HG02885 (cell line): ENCODE data around the gene CXXC5.
"Not testable (repeated sequence)": the region's sequence is repeated elsewhere in the genome, so short reads cannot be mapped to it uniquely, and the experiment has no call there.

Experiments used
- ATAC-seq: cut with Tn5 transposase; IDR thresholded peaks from one replicate; pipeline ENCODE4 v1.9.1; 2021; ENCODE audit warnings: mild to moderate bottlenecking; ENCODE audit not compliant: unreplicated experiment, poor library complexity

CXXC5 gene

DNA sequence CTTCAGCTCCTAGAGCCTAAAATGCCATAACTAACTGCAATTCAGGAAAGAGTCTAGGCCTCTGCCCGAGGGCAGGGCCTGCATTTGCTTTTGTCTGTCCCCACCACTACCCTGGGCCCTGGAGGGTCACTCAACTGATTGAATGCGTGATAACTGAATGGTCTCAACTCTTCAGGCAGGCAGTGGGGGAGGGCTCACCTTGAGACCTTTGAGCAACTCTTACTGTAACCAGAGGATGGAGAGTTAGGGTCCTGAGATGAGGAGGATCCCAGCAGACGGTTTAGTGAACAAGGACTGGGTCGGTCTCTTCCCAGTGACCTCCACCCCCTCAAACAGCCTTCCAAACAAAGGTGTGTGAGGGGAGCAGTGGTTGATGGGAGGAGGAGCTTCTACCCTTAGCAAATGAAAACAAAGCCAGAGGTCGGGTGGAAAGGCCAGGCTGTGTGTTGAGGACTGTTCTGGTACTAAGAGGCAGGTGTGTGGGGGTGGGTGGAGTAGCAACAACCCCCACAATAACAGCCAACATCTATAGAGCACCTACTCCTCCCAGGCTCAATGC is 59.4 kb downstream of the CXXC5 start:
- ATAC-seq: no peak

DNA sequence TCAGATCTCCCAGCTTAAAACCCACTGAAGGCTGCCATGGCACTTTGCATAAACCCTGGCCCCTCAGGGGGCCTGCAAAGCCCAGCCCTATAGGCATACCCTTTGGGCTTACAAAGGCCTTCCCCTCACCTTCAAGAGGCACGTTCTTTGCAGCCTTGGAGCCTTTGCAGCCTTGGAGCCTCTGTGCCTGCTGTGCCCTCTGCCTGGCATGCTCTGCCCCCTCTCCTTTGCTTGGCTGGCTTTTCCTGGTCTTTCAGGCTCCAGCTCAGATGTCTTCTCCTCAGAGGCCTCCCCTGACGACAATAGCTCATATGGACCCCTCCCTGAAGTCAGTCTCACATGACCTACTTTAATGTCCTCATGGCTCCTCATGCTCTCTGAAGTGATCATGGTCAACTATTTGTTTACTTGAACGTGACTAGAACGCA is 60.3 kb downstream of the CXXC5 start:
- ATAC-seq: no peak

DNA sequence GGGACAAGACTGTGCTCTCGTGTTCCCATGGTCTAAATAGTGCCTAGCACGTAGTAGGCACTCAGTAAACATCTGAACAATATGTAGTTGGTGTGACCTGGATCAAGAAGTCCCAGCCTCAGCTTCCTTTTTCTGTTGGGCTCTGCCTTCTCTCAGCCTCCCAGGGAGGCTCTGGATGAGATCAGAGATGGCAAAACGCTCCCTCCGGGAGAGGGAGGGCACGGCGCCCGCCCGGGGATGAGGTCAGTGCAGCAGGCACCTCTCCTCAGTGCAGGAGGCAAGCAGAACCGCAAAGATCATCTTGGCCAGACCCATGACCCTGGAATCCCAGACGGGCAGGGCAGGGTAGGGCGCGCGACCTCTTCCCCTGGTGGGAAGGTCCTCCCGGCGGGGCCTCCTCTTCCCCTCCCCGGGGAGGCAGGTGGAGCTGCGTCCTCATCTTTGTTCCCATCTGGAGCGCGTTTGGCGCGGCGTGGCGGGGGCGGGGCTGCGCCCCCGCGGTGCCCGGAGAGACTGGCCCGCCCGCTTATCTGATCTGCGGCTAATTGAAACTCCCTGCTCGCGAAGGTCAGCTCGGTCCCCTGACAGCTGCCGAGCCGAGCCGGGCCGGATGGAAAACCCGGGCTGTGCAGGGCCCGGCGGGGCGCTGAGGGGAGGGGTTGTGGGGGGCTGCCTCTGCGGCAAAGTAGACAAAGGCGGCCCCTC is 60.9 kb downstream of the CXXC5 start:
- no peak for ATAC-seq

DNA sequence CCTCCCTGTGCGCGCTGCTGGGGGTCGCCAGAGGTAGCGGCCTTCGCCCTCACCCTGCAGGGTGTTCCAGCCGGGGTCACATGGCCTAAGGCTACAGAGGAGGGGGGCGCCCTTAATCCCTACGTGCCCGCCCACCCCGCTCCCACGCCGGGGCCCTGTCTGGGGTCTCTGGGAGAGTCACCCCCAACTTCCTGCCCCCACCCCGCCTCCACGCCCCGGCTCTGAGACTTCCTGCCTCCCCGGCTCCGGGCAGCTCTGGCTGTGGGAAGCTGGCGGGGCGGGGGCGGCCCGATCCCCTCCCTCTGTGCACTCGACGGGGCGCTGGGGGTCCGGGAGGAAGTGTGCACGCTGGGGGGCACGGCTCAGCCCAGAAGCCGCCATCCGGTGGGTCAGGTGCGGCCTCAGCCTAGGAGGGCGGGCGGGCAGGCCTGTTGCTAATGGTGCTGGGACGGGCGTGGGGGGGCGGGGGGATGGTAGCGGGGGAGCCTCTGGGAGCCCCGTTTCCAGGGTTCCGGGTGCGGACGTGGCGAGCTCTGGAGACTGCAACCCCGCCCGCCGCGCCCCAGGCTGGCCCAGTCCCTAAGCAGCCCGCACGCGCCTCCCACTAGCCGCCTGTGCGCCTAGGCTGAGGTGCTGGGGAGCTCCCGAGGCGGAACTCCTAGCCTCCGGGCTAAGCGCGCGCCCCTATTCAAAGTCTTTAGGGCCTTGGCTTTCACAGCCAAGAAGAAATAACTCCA is 61.6 kb downstream of the CXXC5 start:
- ATAC-seq: no peak

DNA sequence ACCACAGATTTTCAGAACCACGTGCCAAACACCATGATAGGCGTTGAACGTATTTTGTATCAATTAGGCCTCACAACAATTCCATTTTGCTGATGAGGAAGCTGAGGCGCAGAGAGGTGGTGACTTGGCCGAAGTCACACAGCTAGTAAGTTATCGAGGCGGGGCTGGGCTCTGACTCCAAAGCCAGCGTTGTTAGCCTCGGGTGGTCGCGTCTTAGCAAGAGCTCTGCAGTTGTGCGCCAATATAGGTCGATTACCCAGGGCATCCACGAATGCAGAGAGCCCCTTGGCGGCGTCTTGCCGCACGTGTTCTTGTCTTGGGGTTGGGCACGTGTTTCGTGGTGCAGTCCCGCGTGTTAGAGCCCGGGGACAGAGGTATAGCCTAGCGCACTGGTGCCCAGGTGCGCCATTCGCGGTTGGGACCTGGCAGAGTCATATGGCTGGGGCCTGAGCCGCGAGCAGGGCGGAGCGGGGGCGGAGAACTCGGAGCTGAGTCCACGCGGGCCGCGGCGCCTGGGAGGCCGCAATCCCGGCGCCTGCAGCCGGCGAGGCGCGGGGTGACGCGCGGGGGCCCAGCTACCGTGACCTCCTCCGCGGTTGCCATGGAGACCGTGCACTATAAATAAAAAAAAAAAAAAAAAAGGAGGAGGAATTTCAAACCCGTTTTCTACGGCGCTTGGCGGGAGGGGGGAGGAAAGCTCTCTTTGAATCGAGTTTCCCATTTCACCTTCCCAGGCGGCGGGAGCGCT is 62.3 kb downstream of the CXXC5 start:
- ATAC-seq: no peak

DNA sequence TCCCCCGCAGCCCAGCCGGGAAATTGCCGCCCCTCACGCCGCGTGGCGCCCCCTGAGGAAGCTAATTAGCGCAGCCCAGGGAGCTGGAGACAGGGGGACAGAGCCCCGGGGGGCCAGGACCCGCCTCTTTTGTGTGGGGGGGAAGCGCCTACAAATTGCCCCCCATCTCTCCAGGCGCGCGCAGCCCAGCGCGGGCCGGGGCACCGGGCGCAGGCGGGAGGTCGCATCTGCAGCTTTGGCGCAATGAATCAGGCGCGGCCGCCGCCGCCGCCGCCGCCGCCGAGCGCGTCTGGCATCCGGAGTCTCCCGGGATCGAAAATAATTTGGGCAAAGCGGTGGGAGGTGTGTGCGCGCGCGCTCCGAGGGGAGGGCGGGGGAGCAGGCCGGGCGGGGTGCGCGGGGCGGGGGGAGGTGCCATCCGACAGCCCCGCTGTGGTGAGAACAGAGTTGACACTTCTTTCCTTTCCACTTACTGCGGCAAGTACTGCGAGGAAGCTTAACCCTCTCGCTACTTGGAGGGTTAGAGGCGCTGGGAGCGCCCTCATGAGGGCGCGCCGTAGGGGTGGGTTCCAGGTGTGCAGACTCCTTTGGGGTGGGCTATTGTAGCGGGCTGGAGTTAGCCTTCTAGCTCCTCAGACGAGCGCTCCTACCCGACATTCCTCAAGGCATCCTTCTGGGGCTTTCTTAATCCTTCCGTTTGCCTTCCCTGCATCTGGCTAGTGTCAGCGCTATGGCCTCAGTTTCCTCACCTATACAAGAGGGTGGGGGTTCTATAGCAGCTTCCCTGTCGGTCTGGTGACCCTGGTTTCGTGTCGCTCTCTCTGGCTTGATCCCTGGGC is 63.1 kb downstream of the CXXC5 start:
- ATAC-seq: no peak

DNA sequence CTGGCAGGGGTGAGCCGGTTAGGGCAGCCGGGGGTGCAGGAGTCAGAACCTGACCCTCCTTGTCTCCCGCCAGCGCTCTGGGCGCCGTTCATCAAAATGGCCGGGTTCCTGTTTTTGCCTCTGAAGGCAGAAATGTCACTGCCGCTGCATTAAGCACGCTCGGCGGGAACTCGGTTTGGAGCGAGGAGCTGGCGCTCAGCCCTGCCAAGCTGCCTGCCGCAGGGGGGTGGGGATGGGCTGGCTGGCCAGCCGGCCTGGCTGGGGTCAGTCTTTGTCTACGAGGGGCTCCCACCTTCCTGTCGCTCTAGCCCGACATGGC is 63.7 kb downstream of the CXXC5 start:
- no peak for ATAC-seq

DNA sequence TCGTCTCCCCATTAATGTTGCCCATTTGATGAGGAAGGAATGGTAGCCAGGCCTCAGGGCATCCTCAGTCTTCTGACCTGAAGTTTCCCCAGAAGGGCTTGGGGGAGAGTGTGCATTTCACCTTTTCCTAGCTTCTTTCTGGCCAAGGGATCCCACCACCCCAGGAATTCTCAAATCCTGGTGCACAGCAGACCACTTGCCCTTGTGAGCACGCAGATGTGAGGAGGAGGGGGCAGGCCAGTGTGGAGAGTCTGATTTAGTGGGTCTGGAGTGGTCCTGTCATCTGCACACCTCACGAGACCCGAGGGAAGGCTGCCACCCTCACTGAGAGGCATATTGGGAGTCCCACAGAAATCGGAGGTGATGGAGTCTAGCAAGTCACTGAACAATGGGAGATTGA is 64.3 kb downstream of the CXXC5 start:
- no peak for ATAC-seq

DNA sequence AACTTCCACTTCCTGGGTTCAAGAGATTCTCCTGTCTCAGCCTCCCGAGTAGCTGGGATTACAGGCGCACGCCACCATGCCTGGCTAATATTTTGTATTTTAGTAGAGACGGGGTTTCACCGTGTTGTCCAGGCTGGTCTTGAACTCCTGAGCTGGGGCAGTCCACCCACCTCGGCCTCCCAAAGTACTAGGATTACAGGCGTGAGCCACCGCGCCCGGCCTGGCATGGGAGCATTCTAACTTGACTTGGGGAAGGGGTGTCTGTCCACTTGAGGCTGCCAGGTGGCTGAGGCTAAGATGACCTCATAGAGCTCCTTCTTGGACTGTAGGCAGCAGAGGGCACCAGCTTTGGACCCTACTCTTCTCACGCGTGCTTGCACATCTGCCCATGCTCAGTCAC is 65.7 kb downstream of the CXXC5 start:
- ATAC-seq: not testable (repeated sequence)

DNA sequence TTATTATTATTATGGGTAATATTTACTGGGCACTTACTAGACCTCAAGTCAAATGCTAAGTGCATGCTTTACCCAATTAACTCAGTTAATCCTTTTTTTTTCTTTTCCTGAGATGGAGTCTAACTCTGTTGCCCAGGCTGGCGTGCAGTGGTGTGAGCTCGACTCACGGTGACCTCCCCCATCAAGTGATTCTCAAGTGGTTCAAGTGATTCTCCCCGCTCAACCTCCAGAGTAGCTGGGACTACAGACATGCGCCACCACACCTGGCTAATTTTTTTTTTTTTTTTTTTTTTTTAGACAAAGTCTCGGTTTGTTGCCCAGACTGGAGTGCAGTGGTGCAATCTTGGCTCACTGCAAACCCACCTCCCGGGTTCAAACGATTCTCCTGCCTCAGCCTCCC is 69.1 kb downstream of the CXXC5 start:
- no peak for ATAC-seq

DNA sequence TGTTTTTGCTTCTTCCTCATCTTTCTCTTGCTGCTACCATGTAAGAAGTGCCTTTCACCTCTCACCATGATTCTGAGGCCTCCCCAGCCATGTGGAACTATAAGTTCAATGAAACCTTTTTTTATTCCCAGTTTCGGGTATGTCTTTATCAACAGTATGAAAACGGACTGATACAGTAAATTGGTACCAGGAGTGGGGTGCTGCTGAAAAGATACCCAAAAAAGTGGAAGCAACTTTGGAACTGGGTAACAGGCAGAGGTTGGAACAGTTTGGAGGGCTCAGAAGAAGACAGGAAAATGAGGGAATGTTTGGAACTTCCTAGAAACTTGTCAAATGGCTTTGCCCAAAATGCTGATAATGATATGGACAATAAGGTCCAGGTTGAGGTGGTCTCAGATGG is 70.3 kb downstream of the CXXC5 start:
- not testable (repeated sequence) for ATAC-seq

DNA sequence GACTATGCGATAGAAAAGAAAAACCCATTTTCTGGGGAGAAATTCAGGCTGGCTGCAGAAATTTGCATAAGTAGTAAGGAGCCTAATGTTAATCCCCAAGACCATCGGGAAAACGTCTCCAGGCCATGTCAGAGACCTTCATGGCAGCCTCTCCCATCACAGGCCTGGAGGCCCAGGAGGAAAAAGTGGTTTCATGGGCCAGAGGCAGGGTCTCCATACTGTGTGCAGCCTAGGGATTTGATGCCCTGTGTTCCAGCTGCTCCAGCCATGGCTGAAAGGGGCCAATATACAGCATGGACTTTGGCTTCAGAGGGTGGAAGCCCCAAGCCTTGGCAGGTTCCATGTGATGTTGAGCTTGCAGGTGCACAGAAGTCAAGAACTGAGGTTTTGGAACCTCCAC is 71.8 kb downstream of the CXXC5 start:
- ATAC-seq: not testable (repeated sequence)

DNA sequence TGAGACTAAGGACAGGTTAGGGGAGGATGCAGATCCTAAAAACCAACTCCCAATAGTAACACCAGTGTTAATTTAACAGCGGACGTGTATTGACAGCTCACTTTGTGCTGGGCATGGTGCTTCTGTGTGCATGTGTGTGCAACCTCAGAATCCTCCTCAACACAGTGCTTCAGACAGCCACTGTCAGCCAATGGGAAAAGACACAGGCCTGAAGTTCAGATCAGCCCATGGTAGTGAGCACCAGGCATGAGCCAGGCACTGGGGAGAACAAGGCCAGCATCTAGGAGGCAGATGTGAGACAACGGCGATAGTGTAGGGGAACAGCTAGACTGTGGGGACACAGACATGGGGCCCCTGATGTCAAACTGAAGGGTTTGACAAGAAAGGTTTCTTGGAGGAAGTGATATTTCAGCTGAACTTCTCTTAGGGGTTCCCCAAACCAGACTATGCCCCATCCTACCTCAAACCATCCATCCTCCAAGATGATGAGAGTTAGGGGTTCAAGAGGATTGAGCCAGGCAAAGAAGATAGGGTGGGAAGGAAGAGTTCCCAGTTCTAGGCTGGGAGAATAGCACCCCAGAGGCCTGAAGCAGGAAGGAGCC is 75.9 kb downstream of the CXXC5 start:
- no peak for ATAC-seq

DNA sequence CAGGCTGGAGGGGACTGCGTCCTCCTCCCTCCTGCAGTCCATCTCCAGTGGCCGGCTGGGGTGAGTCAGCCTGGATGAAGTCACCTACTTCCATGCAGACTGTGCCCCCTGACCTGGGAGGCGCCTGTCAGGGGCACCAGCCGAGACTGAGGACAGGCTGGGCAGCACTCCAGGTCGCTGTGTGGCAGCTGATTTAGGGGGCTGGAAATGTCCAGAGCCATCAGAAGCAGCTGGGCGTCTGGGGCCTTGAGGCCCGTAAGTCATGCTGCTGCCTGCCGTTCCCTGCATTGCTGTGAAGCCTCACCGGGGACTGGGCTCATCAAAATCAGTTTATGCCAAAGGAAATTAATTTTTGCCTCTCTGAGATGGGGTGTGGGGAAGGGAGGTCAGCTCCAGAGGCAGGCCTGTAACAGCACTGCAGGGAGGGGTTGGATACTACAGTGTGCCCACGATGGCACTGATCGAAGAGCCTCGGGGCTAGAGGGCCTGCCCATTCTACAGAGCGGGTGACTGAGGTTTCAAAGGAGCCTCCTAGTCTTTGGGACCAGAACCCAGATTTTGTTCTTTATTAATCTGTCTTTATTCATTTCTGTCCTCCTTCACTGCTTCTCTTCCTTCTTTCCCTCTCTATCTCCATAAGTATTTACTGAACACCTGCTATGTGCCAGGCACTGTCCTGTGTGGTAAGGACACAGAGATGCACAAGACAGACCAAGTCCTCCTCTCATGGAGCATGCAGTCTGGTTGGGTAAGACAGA is 77.1 kb downstream of the CXXC5 start:
- ATAC-seq: no peak

DNA sequence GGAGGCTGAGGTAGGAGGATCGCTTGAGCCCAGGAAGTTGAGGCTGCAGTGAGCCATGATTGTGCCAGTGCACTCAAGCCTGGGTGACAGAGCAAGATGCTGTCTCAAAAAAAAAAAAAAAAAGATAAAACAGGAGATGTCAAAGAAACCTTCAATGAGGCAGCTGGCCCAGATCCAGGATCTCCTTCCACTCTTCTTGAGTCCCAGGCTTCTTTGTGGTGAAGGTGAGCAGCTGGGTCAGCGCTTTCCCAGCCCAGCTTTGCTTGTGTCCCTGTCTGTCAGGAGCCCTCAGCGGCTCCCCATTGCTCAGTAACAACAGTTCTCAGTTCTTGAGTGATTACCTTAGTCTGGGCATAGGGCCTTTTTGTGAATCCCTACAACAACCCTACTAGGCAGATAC is 78.1 kb downstream of the CXXC5 start:
- ATAC-seq: no peak

DNA sequence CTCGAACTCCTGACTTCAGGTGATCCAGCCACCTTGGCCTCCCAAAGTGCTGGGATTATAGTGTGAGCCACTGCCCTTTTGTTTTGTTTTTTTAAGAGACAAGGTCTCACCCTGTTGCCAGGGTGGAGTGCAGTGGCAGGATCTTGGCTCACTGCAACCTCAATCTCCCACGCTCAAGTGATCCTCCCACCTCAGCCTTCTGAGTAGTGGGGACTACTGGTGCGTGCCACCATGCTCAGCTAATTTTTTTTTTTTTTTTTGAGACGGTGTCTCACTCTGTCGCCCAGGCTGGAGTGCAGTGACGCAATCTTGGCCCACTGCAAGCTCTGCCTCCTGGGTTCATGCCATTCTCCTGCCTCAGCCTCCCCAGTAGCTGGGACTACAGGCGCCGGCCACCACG is 79.5 kb downstream of the CXXC5 start:
- peak; percentile 42 for ATAC-seq

DNA sequence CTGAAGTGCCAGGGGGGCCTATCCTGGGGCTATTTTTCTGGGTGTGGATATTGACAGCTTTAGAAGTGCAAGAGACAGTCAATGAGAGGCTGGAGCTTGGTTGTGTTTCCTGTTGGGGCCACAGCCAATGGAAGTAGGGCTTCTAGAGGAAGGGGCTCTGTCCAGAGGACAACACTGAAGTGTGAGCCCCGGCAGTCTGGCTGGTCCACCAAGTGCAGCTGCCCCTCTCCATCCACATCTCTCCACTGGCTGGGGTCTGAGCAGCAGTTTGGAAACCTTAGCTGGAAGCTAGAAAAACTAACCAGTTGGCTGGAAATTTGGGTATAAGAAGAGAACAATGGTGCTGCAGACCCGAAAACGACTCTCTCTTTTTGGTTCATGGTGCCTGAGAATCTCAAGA is 83.1 kb downstream of the CXXC5 start:
- no peak for ATAC-seq

DNA sequence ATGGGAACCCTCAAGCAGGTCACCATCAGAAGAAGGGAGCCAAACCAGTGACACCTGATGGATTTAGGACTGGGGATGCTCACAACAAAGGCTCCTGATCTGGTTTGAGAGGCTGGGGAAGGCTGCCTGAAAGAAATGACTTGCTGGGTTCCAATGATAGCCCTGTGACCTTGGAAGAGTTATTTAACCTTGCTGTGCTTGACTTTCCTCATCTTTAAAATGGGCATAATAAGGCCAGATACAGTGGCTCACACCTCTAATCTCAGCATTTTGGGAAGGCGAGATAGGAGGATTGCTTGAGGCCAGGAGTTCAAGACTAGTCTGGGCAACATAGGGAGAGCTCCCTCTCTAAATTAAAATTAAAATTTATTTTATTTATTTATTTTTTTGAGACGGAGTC is 83.9 kb downstream of the CXXC5 start:
- no peak for ATAC-seq

DNA sequence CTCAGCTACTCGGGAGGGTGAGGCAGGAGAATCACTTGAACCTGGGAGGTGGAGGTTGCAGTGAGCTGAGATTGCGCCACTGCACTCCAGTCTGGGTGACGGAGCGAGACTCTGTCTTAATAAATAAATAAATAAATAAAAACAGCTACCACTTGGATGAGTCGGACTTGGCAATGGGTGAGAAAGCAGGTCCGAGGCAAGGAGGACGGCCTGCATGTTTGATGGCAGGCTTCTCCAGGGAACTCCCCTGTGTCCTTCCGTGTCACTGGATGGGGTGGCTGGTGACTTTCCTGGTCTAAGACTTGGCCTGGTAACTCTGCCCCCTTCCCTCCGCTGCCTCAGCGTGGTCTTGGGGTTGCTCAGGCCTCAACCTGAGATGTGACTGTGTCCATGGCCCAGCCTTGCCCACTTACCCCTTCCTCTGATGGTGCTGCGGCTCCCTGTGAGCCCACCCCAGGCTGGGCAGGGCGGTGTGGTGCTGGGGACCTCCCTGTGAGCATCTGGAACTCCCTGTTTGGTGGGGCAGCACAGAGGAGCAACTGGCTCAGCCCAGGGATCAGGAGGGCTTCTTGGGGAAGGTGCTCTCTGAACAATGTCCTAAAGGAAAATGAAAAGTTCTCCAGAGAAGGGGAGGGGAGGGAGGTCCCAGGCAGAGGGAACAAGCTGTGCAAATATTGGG is 85.0 kb downstream of the CXXC5 start:
- ATAC-seq: no peak
